ENCODE data around the gene ARSA.

ARSA gene

GRCh38 chr22:50584106-50585096, 43.6 kb downstream of the ARSA start:
- H3K4me3 ChIP-seq (ENCODE audit: low read length) = no peak overlapping the region; the same call in 1 of the 2 replicates
- no peak for DNase-seq (ENCODE audit: low read depth, low spot score)

- H3K4me3 ChIP-seq (ENCODE audit: low read length) = peak overlapping the region; percentile 88
- no peak for DNase-seq (ENCODE audit: low read depth, low spot score)
Measured at GRCh38 chr22:50583294-50583861, 44.6 kb downstream of the ARSA start.

DNA sequence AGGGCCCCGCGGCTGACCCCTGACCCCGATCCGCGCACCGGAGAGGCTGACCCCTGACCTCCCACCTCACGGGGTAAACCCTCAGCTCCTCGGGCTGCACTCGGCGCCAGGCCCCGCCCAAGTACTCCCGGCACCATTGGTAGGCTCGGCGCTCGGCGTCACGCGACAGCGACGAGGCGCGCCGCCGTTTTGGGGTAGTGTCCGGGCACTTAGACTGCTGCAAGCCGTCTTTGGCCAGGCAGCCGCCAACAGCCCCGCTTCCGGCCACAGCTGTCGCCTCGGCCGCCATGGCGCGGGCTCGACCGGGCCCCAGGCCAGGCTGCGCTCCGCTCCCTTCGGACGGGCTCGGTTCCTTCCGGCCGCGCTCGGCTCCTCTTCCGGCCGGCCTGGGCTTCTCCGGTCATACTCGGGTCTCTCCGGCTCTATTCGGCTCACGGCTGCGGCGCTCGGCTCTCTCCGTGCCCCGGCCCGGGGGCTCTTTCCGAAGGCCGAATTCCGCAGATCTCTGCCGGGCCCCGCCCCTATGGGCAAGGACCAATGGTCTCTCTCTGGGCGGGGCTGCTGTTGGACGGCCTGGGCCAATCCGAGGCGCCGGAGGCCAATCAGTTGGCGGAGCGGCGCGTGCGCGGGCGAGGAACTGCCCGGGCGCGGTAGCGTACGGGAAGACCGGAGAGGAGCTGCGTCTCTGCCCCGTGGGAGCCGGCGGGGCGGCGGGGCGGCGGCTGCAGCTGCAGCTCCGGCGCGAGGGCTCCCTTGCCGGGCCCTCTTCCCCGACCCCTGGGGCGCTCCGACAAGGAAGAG, 45.3 kb downstream of the ARSA start, which contains the start of gene CHKB:
CHKB (minus strand) TSS at position 357 of the 801 bp plus-strand sequence; CDS start at position 289, 68 bp downstream.
- H3K4me3 ChIP-seq (ENCODE audit: low read length) = peak within 1 kb of the TSS; percentile 91
- peak; percentile 95 for DNase-seq (ENCODE audit: low read depth, low spot score)

DNA sequence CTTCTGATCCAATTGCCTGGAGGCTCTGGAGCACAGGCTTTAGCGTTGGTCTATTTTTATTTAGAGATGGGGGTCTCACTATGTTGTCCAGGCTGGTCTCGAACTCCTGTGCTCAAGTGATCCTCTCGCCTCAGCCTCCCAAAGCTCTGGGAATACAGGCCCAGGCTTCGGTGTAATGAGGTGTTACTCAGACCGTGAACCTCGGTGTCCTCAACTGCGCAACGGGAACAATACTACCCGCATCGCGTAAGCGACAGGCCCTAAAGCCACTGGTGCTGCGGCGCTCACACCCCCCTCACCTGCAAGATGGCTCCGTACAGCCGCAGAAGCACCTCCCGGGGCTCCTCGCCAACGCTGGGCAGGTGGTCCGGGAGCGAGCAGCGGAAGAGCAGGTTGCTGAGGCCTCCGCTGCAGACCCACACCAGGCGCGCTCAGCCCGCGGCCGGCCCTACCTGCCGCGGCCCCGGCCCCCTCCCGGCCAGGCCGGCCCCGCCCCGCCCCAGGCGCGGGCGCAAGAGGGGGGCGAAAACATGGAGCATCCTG, 45.9 kb downstream of the ARSA start:
- DNase-seq (ENCODE audit: low read depth, low spot score) = no peak
- peak overlapping the region; percentile 91 for H3K4me3 ChIP-seq (ENCODE audit: low read length)

GRCh38 chr22:50581031-50581949, 46.7 kb downstream of the ARSA start:
- no peak for DNase-seq (ENCODE audit: low read depth, low spot score)
- peak overlapping the region; percentile 91 for H3K4me3 ChIP-seq (ENCODE audit: low read length)

DNA sequence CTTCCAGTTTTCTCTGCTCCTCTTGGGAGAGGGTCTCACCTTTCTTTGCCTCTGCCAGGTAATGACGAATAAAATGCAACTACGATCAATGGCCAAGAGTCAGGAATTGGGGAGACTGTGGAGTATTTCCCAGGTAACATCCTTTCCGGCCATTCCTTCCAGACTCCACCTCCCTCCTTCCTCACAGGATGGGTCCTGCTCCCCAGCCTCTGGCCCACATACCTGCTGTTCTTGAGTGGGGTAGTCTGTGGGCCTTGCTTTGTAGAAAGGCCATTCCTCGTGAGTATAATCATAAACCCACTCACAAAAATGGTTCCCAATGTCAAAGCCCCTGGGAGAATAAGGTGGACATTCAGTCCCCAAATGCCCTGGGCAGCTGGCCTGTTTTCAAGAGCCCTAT, 48.2 kb downstream of the ARSA start:
- H3K4me3 ChIP-seq (ENCODE audit: low read length) = no peak overlapping the region
- no peak for DNase-seq (ENCODE audit: low read depth, low spot score)

DNA sequence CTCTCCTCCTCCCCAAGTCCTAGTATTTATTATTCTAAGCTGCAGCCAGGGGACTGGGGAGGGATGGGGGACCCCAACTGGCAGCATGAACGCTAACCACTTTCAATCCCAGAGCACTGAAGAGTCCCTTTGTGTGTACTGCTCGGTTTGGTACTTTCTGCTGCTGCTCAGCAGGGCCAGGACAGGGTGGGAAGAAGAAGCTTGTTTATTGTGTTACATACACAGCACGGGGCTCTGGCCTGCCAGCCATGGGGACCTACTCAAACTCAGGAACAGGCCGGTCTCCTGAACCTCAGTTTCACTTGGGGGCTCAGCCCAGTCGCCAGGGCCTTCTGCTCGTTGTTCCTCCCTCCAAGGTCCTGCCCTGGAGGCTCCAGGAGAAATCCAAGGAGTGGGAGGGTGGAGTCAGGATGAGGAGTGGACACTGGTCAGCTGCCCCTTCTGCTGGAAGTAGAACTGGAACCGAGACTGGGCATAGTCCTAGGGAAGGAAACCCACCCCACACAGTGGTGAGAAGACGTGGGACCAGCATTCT, 49.1 kb downstream of the ARSA start:
- H3K4me3 ChIP-seq (ENCODE audit: low read length) = no peak overlapping the region
- no peak for DNase-seq (ENCODE audit: low read depth, low spot score)

GRCh38 chr22:50577987-50578775, 49.8 kb downstream of the ARSA start, which contains the start of gene CPT1B:
TSS of gene CPT1B (minus strand) at chr22:50578427. CDS start at chr22:50577915, 512 bp downstream.
- DNase-seq (ENCODE audit: low read depth, low spot score) = no peak
- no peak within 1 kb of the TSS for H3K4me3 ChIP-seq (ENCODE audit: low read length)

DNA sequence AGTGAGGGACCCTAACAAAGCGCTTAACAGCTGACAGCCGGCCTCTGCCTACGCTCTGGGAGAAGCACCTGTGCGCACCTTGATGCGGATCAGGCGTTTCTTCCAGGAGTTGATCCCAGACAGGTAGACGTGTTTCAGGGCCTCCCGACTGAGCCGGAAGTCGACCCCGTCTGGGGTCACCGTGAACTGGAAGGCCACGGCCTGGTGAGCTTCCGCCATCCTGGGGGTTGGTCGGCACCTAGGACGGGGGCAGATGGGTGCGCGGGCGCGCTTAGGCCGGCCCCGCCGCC, 50.3 kb downstream of the ARSA start:
- DNase-seq (ENCODE audit: low read depth, low spot score) = no peak

DNA sequence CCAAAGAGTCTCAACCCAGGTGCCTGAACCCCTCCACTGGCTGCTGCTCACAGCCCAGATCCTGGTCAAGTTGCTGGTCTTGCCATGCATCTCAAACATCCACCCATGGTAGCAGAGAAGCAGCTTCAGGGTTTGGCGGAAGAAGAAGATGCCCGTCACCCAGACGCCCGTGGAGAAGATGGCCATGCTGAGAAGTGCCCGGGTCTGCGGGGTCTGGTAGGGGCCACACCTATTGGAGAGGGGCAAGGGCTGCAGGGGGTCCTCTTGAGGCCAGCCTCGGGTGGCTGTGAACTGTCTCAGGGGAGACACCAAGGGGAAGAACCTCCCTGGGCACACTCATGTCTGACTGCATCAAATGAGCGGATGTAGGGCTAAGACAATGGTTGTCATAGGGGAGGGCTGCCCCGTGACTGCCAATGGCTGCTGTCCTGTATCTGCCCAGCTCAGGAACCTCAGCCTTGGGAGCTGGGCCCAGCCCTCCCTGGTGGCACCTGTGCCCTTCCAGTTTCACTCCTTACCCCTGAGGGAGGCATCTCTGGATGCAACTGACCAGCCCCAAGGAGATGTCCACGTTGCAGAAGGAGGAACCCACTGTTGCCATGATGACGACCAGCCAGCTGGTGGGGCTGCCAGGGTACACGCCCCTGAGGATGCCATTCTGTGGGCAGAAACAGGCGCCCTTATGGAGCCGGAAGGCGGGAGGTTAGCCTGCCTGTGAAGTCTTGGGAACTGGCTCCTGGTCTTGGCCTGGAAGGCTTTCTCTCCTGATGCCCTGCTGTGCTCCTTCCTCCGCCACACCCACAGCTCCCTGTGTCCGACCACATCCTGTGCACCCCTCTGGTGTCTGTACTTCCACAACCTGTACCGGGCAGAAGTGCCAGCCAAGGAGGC, 50.9 kb downstream of the ARSA start:
- H3K4me3 ChIP-seq (ENCODE audit: low read length) = no peak overlapping the region
- DNase-seq (ENCODE audit: low read depth, low spot score) = no peak

More for the DNA sequence above, 50.3 kb downstream of the ARSA start:
- H3K4me3 ChIP-seq (ENCODE audit: low read length) = no peak overlapping the region

GRCh38 chr22:50576070-50576469, 51.9 kb downstream of the ARSA start:
- no peak overlapping the region for H3K4me3 ChIP-seq (ENCODE audit: low read length)
- no peak for DNase-seq (ENCODE audit: low read depth, low spot score)

DNA sequence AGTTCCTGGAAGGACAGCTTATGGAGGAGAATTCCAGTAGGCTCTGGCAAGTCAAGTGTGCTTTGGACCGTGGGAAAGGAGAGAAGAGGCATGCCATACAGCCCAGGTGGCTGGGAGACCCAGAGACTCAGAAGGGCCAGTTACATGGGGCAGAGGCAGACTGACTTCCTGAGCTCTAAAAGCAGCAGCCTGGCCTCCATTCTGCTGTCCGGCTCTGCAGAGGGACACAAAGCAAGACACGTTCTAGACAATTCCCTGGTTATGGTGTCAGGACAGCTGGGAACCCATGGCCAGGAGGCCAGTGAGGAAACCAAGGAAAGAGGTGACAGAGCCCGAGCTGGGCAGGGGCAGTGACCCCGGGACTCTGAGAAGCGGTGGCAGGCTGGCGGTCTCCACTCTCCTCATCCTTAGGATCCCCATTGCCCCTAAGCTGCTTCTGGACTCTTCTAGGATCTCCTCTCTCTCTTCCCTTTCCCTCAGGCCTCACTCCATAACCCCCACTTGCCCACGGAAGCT, 52.5 kb downstream of the ARSA start:
- no peak for DNase-seq (ENCODE audit: low read depth, low spot score)
- H3K4me3 ChIP-seq (ENCODE audit: low read length) = no peak overlapping the region
